Measurements from ENCODE around the gene NEK7. TPM values are rescaled to one million over a fixed set of nuclear protein-coding genes. Genes with fewer than 3 reads are reported as not detected.
A peak's percentile ranks its signal among the peaks of the same experiment; 100 is the strongest.

NEK7 gene
- total and polyA plus RNA-seq, 9 of the 15 experiments (the other 6 are each of a cell fraction or from before 2014, with no cell fraction given): 8.5 to 37.3 (median 27.7) TPM

GRCh38 chr1:198169672-198170071 is 12.9 kb downstream of the NEK7 start:
- H3K9ac ChIP-seq (ENCODE audit: insufficient read depth in 1 of 2, low read depth in 2 of 2, low read length in 2 of 2): no peak overlapping the region
- no TSS peak for BruUV-seq (replicated peaks)
- peaks cover 21% of the 10 kb centered on the region; the same call in 1 of the 2 replicates for H4K20me1 ChIP-seq (replicated peaks; ENCODE audit: control insufficient read depth, insufficient read depth, low read length)
- ATAC-seq (peak; percentile 44), DNase-seq (ENCODE audit: extremely low read depth in 1 of 4, low spot score in 3 of 4) (peak in 2 of 4 experiments; percentile 14 to 48), FAIRE-seq (peak; percentile 57)
- H3K9me3 ChIP-seq (replicated peaks; ENCODE audit: control insufficient read depth, insufficient read depth, low read depth, low read length): no peaks in the 10 kb centered on the region
- no peak overlapping the region for H2AFZ ChIP-seq (ENCODE audit: low read depth, low read length)
- CTCF ChIA-PET (ENCODE audit: low intra/inter-chr PET ratio): no interaction called here
- no peaks in the 10 kb centered on the region for H3K9me1 ChIP-seq (ENCODE audit: control insufficient read depth, insufficient read depth, low read length)
- H3K4me3 ChIP-seq: no peak overlapping the region
- no peaks in the 10 kb centered on the region for H3K27me3 ChIP-seq (ENCODE audit: control insufficient read depth in 2 of 2, insufficient read depth in 2 of 2, low read length in 2 of 2)
- intact Hi-C loops (cut with micrococcal nuclease): loop anchor here (10.0 kb wide), 1 partner anchor 495 kb away; no protein-coding TSS in a partner anchor
- in situ Hi-C loops (cut with MboI): no loop called here
- H3K36me3 ChIP-seq (ENCODE audit: control insufficient read depth, insufficient read depth, low read length): no peaks in the 10 kb centered on the region; the same call in 2 of the 3 replicates
- peak overlapping the region; percentile 0; the same call in 1 of the 3 replicates for H3K27ac ChIP-seq (ENCODE audit: extremely low read depth, low read depth, low read length)
- H3K4me2 ChIP-seq (ENCODE audit: insufficient read depth, low read length): no peak overlapping the region; the same call in 1 of the 2 replicates
- peaks cover 0 to 49% of the 10 kb centered on the region in 2 experiments; a peak in 3 of 5 replicates for H3K4me1 ChIP-seq (replicated peaks in 1 of 2; ENCODE audit: control insufficient read depth in 2 of 2, insufficient read depth in 2 of 2, low read length in 2 of 2)
- 39% methylated on average over 2 of the region's 2 CpGs for WGBS (ENCODE audit: insufficient coverage, low coverage, missing lambda C conversion rate)
- TF ChIP-seq ZNF766 (CRISPR knock-in tag; conservative IDR thresholded peaks at IDR 0.05) (peak; percentile 50), E2F6 (IDR thresholded peaks at IDR 0.05; ENCODE audit: borderline replicate concordance in 1 of 2, extremely low read depth in 1 of 2, insufficient read depth in 1 of 2, insufficient read length in 1 of 2, low read depth in 1 of 2, low read length in 1 of 2, poor library complexity in 1 of 2, severe bottlenecking in 1 of 2) (no peak), FOSL1 (tag; conservative IDR thresholded peaks at IDR 0.05) (peak; percentile 48), PATZ1 (CRISPR knock-in tag; IDR thresholded peaks at IDR 0.05; ENCODE audit: borderline replicate concordance) (no peak), ZFP30 (CRISPR knock-in tag; IDR thresholded peaks at IDR 0.05; ENCODE audit: borderline replicate concordance) (no peak), TCF3 (CRISPR knock-in tag; IDR thresholded peaks at IDR 0.05) (peak; percentile 12; the same call in 1 of the 2 replicates), TRIM24 (IDR thresholded peaks at IDR 0.05) (peak in 1 of 2 experiments; percentile 40; a peak in 1 of 4 replicates), ELF2 (CRISPR knock-in tag; IDR thresholded peaks at IDR 0.05) (no peak)
- POLR2A ChIA-PET: no interaction called here
- H3K79me2 ChIP-seq (ENCODE audit: control insufficient read depth, insufficient read depth, low read length): peaks cover 95% of the 10 kb centered on the region
